ENCODE measurements around the gene FHIT. TPM values are rescaled to one million over a fixed set of nuclear protein-coding genes. Genes with fewer than 3 reads are reported as not detected.

Gene FHIT
- total RNA-seq, 1 donor from 2014 or later: 11.7 TPM

GRCh38 chr3:60274646-60275045 lies 976.6 kb downstream of the FHIT start:
- TF ChIP-seq CTCF (conservative IDR thresholded peaks at IDR 0.05): no peak
- H3K4me1 Mint-ChIP-seq (ENCODE audit: unreplicated experiment): peaks cover 24% of the 10 kb centered on the region

GRCh38 chr3:60274098-60274497 lies 977.2 kb downstream of the FHIT start:
- Mint-ChIP-seq H3K36me3 (peaks cover 3% of the 10 kb centered on the region), H3K27me3 (no peaks in the 10 kb centered on the region), H3K4me3 (no peak overlapping the region), H3K4me1 (ENCODE audit: unreplicated experiment) (peaks cover 24% of the 10 kb centered on the region), H3K9me3 (peaks cover 6% of the 10 kb centered on the region), H3K27ac (no peak overlapping the region)
- no peak for DNase-seq (ENCODE audit: extremely low spot score, unreplicated experiment)
- TF ChIP-seq CTCF (conservative IDR thresholded peaks at IDR 0.05): no peak

More at GRCh38 chr3:60274646-60275045, 976.6 kb downstream of the FHIT start:
- Mint-ChIP-seq H3K9me3 (peaks cover 6% of the 10 kb centered on the region), H3K36me3 (peaks cover 3% of the 10 kb centered on the region), H3K27ac (no peak overlapping the region), H3K27me3 (no peaks in the 10 kb centered on the region), H3K4me3 (no peak overlapping the region)
- no peak for DNase-seq (ENCODE audit: extremely low spot score, unreplicated experiment)

- Mint-ChIP-seq H3K4me1 (ENCODE audit: unreplicated experiment) (peaks cover 9% of the 10 kb centered on the region), H3K27ac (no peak overlapping the region), H3K4me3 (no peak overlapping the region), H3K36me3 (no peaks in the 10 kb centered on the region), H3K27me3 (no peaks in the 10 kb centered on the region), H3K9me3 (no peaks in the 10 kb centered on the region)
- DNase-seq (ENCODE audit: extremely low spot score, unreplicated experiment): no peak
- TF ChIP-seq CTCF (conservative IDR thresholded peaks at IDR 0.05): no peak
Observed at GRCh38 chr3:60269829-60270266, 981.4 kb downstream of the FHIT start.

- no peaks in the 10 kb centered on the region for H3K9me3 Mint-ChIP-seq
- peaks cover 9% of the 10 kb centered on the region for H3K4me1 Mint-ChIP-seq (ENCODE audit: unreplicated experiment)
- no peak overlapping the region for H3K27ac Mint-ChIP-seq
- H3K4me3 Mint-ChIP-seq: no peak overlapping the region
- no peaks in the 10 kb centered on the region for H3K36me3 Mint-ChIP-seq
- no peak for DNase-seq (ENCODE audit: extremely low spot score, unreplicated experiment)
- TF ChIP-seq CTCF (conservative IDR thresholded peaks at IDR 0.05): no peak
- no peaks in the 10 kb centered on the region for H3K27me3 Mint-ChIP-seq
Observed at GRCh38 chr3:60269377-60269776, 981.9 kb downstream of the FHIT start.

- no peaks in the 10 kb centered on the region for H3K36me3 Mint-ChIP-seq
- H3K4me1 Mint-ChIP-seq (ENCODE audit: unreplicated experiment): peaks cover 9% of the 10 kb centered on the region
- DNase-seq (ENCODE audit: extremely low spot score, unreplicated experiment): no peak
- no peak for TF ChIP-seq CTCF (conservative IDR thresholded peaks at IDR 0.05)
- H3K4me3 Mint-ChIP-seq: no peak overlapping the region
- no peaks in the 10 kb centered on the region for H3K27me3 Mint-ChIP-seq
- H3K9me3 Mint-ChIP-seq: peaks cover 3% of the 10 kb centered on the region
- H3K27ac Mint-ChIP-seq: no peak overlapping the region
Observed at GRCh38 chr3:60268123-60268522, 983.1 kb downstream of the FHIT start.

- H3K4me1 Mint-ChIP-seq (ENCODE audit: unreplicated experiment): peaks cover under 1% of the 10 kb centered on the region
- no peak for DNase-seq (ENCODE audit: extremely low spot score, unreplicated experiment)
- H3K4me3 Mint-ChIP-seq: no peak overlapping the region
- peaks cover 3% of the 10 kb centered on the region for H3K9me3 Mint-ChIP-seq
- no peaks in the 10 kb centered on the region for H3K36me3 Mint-ChIP-seq
- TF ChIP-seq CTCF (conservative IDR thresholded peaks at IDR 0.05): no peak
- no peak overlapping the region for H3K27ac Mint-ChIP-seq
- H3K27me3 Mint-ChIP-seq: no peaks in the 10 kb centered on the region
Observed at GRCh38 chr3:60266444-60266843, 984.8 kb downstream of the FHIT start.
